Ectodermal cell (in vitro differentiated cells): ENCODE measurements around the gene CFAP46.

ENCODE experiments used
- H3K27ac ChIP-seq: 2 replicates; pipeline ENCODE4 v1.7.0; 2013; ENCODE audit warnings: mild to moderate bottlenecking, low read depth, low read length; ENCODE audit not compliant: insufficient read depth, poor library complexity, severe bottlenecking
- H3K27me3 ChIP-seq: 2 replicates; pipeline ENCODE4 v1.7.0; 2013; ENCODE audit warnings: mild to moderate bottlenecking, low read length; ENCODE audit not compliant: insufficient read depth, control insufficient read depth, poor library complexity, severe bottlenecking
- H3K36me3 ChIP-seq: one replicate; pipeline ENCODE4 v1.7.0; 2013; ENCODE audit warnings: low read length; ENCODE audit not compliant: control insufficient read depth, insufficient read depth
- H3K4me1 ChIP-seq: one replicate; pipeline ENCODE4 v1.7.0; 2013; ENCODE audit warnings: low read length; ENCODE audit not compliant: control insufficient read depth, insufficient read depth
- H3K4me3 ChIP-seq: 2 replicates; pipeline ENCODE4 v1.7.0; 2013; ENCODE audit warnings: low read depth, low read length, control low read depth; ENCODE audit not compliant: insufficient read depth
- H3K9me3 ChIP-seq: 2 replicates; pipeline ENCODE4 v1.7.0; 2013; ENCODE audit warnings: mild to moderate bottlenecking, low read length, moderate library complexity; ENCODE audit not compliant: control insufficient read depth
- WGBS, 2 experiments: methylation state at CpG; one replicate each; pipeline ENCODE4 v1.1.7; 2013; ENCODE audit warnings: missing lambda C conversion rate in 2 of 2; 5-methylcytosine and 5-hydroxymethylcytosine counted together

The CFAP46 gene

GRCh38 chr10:132878730-132879407, 63.5 kb downstream of the CFAP46 start:
- H3K36me3 ChIP-seq, result no peaks in the 10 kb centered on the region

DNA sequence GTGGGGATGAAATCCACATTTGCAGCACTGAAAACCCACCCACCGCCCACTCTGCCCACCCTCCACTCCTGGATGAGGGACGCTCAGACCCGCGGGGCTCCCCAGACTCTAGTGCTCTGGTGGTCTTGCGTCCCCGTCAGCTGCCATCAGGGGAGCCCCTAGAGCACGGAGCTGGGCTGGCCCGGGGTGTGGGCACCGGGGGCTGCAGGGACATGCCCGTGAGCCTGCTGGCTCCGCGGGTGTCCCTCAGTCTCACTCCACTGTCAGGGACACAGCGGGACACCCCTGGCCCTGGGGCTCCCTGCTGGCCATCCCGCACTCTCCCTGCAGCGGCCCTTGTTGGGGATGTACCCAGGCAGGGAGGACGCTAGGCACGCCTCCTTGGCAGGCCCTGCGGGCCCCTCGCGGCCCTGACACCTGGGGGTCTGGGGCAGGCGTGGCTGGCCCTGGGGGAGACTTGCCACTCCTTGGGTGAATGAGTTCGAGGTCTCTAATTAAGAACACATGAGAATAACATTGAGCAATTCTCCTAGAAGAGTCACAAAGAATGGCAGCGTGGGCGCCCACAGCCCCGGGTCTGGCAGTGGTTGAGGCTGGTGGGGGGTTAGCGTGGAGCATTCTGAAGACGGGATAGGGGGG, 64.2 kb downstream of the CFAP46 start:
- Histone ChIP-seq H3K27ac (no peak overlapping the region), H3K36me3 (no peaks in the 10 kb centered on the region), H3K27me3 (no peaks in the 10 kb centered on the region), H3K9me3 (no peaks in the 10 kb centered on the region), H3K4me1 (peaks cover 9% of the 10 kb centered on the region), H3K4me3 (no peak overlapping the region)
- 90% methylated on average over 27 of the region's 27 CpGs for WGBS, 2 experiments

More at GRCh38 chr10:132878730-132879407, 63.5 kb downstream of the CFAP46 start:
- Histone ChIP-seq H3K27ac (no peak overlapping the region), H3K4me1 (peaks cover 9% of the 10 kb centered on the region), H3K27me3 (no peaks in the 10 kb centered on the region), H3K4me3 (no peak overlapping the region), H3K9me3 (no peaks in the 10 kb centered on the region)
- 81 to 82% methylated on average over 25 of the region's 25 CpGs for WGBS, 2 experiments

DNA sequence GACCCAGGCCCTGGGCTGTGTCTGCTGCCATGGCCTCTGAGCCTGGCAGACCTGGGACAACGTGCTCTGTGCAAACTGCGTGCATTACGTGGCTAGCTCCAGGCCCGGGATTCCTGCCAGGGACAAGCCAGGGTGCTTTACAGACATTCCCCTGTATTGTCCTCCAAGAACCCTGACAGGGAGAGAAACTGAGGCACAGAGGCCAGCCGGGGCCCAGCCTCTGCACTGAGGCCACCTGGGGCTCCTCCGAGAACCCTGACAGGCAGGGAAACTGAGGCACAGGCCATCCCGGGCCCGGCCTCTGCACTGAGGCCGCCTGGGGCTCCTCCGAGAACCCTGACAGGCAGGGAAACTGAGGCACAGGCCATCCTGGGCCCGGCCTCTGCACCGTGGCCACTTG, 64.9 kb downstream of the CFAP46 start:
- Histone ChIP-seq H3K4me3 (no peak overlapping the region), H3K27me3 (no peaks in the 10 kb centered on the region), H3K36me3 (no peaks in the 10 kb centered on the region), H3K27ac (no peak overlapping the region), H3K4me1 (peaks cover 9% of the 10 kb centered on the region), H3K9me3 (no peaks in the 10 kb centered on the region)
- WGBS, 2 experiments, result 93 to 95% methylated on average over 12 of the region's 12 CpGs

DNA sequence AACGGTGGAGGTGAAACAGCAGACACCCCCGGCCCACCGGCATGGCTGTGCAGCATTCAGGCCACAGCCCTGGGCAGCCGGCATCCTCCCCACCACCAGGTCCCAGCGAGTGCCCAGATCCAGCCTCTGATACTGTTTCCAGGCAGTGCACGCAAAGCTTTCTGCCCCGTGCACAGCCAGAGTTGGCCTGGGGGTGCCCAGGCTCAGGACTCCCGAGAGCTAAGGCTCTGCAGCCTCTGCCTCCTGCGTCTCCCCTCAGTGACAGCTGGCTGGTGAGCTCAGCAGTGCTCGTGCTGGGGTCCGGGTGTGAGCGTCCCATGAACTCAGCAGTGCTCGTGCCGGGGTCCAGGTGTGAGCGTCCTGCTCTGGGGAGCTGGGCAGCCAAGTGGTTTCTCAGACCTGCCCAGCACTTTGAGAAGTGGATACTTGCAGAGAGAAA, 65.4 kb downstream of the CFAP46 start:
- no peaks in the 10 kb centered on the region for H3K27me3 ChIP-seq
- no peaks in the 10 kb centered on the region for H3K9me3 ChIP-seq
- no peaks in the 10 kb centered on the region for H3K36me3 ChIP-seq
- WGBS, 2 experiments, result 92 to 94% methylated on average over 15 of the region's 15 CpGs
- H3K27ac ChIP-seq, result no peak overlapping the region
- no peak overlapping the region for H3K4me3 ChIP-seq
- peaks cover 9% of the 10 kb centered on the region for H3K4me1 ChIP-seq

DNA sequence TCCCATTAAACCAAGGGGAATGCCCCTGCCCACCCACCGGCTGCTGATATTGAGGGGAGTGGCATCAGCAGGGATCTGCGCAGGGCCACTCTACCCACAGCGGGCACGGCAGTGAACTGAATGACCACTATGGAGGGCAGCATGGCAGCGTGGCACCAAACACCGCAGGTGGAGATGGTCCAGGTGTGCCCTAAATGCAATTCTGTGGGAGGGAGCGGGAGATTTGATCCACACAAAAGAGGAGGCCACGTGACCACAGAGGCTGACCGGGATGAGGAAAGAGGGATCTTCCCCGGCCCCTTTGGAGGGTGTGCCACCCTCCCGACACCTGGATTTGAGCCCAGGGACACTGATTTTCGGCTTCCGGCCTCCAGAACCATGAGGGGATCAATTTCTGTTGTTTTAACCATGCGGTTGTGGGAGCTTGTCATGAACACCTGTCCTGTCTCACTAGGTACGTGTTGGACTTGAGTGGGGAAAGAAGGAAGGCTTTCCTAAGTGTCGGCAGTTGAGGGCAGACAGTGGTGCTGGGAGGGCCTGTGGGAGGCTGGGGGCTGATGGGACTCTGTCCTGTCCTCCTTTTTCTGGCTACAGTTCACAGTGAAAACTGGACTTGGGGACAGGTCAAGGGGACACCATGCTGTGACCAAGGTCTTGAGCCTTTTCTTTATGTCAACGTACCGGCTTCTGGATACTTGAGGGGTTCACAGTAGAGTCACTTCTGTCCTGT, 66.1 kb downstream of the CFAP46 start:
- 95 to 96% methylated on average over 18 of the region's 18 CpGs for WGBS, 2 experiments
- Histone ChIP-seq H3K27ac (no peak overlapping the region), H3K4me3 (no peak overlapping the region), H3K9me3 (no peaks in the 10 kb centered on the region), H3K27me3 (no peaks in the 10 kb centered on the region), H3K36me3 (no peaks in the 10 kb centered on the region), H3K4me1 (peaks cover 9% of the 10 kb centered on the region)

GRCh38 chr10:132875435-132875834, 66.9 kb downstream of the CFAP46 start:
- H3K9me3 ChIP-seq, result no peaks in the 10 kb centered on the region
- H3K27ac ChIP-seq, result no peak overlapping the region
- H3K36me3 ChIP-seq, result no peaks in the 10 kb centered on the region
- no peaks in the 10 kb centered on the region for H3K27me3 ChIP-seq
- no peak overlapping the region for H3K4me3 ChIP-seq
- peaks cover 9% of the 10 kb centered on the region for H3K4me1 ChIP-seq
- 89 to 92% methylated on average over 2 of the region's 2 CpGs for WGBS, 2 experiments

DNA sequence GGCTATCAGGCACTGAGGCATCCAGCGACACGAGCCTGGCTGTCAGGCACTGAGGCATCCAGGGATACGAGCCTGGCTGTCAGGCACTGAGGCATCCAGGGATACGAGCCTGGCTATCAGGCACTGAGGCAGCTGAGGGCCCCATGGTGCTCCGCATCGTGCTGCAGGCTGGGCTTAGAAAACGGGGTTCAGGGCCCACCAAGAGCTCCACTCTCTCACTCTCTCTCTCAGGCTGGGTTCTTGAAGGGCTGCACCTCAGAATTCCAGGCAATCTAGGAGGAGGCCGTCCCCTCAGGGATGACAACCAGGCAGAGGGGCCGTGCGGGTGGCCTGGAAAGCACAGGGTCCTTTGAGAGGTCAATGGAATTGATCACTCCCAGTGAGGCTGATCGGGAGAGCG, 69.0 kb downstream of the CFAP46 start:
- Histone ChIP-seq H3K4me1 (peaks cover 1% of the 10 kb centered on the region), H3K4me3 (no peak overlapping the region), H3K27me3 (no peaks in the 10 kb centered on the region), H3K9me3 (no peaks in the 10 kb centered on the region), H3K27ac (no peak overlapping the region), H3K36me3 (no peaks in the 10 kb centered on the region)
- 91 to 93% methylated on average over 12 of the region's 12 CpGs for WGBS, 2 experiments

DNA sequence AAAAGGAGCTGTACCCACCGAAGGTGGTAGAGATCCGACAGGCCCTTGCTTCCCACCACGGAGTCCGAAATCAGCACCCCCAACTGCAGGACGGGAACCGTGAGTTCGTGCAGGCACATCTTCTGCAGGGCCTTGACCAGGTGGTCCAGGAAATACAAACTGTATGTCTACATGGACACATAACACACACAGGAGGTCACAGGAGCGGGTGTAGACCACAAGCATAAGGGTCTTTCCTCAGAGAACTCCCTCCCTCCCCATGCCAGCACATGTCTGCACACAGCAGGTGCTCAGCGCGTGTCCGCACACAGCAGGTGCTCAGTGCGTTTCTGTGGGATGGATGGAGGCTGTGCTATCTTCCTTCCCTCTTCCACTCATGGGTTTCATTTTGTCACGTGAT, 69.7 kb downstream of the CFAP46 start:
- H3K27ac ChIP-seq, result no peak overlapping the region
- H3K36me3 ChIP-seq, result no peaks in the 10 kb centered on the region
- no peaks in the 10 kb centered on the region for H3K4me1 ChIP-seq
- 91% methylated on average over 13 of the region's 13 CpGs for WGBS, 2 experiments
- no peaks in the 10 kb centered on the region for H3K9me3 ChIP-seq
- H3K4me3 ChIP-seq, result no peak overlapping the region
- no peaks in the 10 kb centered on the region for H3K27me3 ChIP-seq

- no peak overlapping the region for H3K27ac ChIP-seq
- no peaks in the 10 kb centered on the region for H3K27me3 ChIP-seq
- no peaks in the 10 kb centered on the region for H3K36me3 ChIP-seq
- no peaks in the 10 kb centered on the region for H3K9me3 ChIP-seq
- WGBS, 2 experiments, result 94 to 95% methylated on average over 13 of the region's 13 CpGs
- H3K4me3 ChIP-seq, result no peak overlapping the region
- H3K4me1 ChIP-seq, result no peaks in the 10 kb centered on the region
Observed at GRCh38 chr10:132870426-132870825, 71.9 kb downstream of the CFAP46 start.

DNA sequence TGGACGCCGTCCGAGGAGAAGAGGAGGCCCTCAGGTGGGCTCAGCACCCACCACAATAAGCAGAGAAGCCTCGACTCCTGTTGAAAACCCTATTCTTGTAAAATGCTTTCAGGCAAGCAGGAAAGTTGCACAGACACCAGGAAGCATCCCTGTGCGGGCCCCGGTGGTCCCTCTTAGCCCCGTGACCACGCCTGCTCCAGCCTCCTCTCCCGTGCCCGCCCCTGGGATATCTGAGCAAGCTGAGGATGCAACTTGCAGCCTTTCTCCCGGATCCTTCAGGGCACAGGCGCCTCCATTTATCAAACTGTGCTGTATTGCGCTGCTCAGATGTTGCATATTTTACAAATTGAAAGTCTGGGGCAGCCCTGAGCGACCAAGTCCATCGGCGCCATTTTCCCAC, 72.7 kb downstream of the CFAP46 start:
- no peak overlapping the region for H3K27ac ChIP-seq
- no peaks in the 10 kb centered on the region for H3K36me3 ChIP-seq
- H3K4me1 ChIP-seq, result no peaks in the 10 kb centered on the region
- H3K27me3 ChIP-seq, result no peaks in the 10 kb centered on the region
- no peak overlapping the region for H3K4me3 ChIP-seq
- H3K9me3 ChIP-seq, result no peaks in the 10 kb centered on the region
- 93 to 94% methylated on average over 16 of the region's 16 CpGs for whole genome bisulfite sequencing, 2 experiments
